NCI-H524 treated with DMSO at 0.1 percent for 48 hours (cell line): ENCODE data around the gene CBL.

Experiments used
- DNase-seq: peaks from one replicate; lab custom pipeline; 2025; lab: John Stamatoyannopoulos, UW

CBL gene

GRCh38 chr11:119347242-119347641 is 141.1 kb downstream of the CBL start:
- no peak for DNase-seq

- DNase-seq = peak; percentile 17
Measured at GRCh38 chr11:119347940-119348605, 141.9 kb downstream of the CBL start.

GRCh38 chr11:119350302-119350701 is 144.2 kb downstream of the CBL start:
- no peak for DNase-seq

- no peak for DNase-seq
Measured at GRCh38 chr11:119351232-119351631, 145.1 kb downstream of the CBL start.

GRCh38 chr11:119352857-119353260 is 146.7 kb downstream of the CBL start:
- DNase-seq = peak; percentile 75

GRCh38 chr11:119355091-119355843 is 149.1 kb downstream of the CBL start:
- DNase-seq = no peak

- DNase-seq = no peak
Measured at GRCh38 chr11:119356349-119357031, 150.4 kb downstream of the CBL start.

GRCh38 chr11:119357074-119357473 is 150.9 kb downstream of the CBL start:
- DNase-seq = no peak
